GM21423 (cell line): ENCODE results near the gene SIX2.
A peak's percentile ranks its signal among the peaks of the same experiment; 100 is the strongest.

Source experiments
- ATAC-seq: cut with Tn5 transposase; IDR thresholded peaks from one replicate; pipeline ENCODE4 v1.9.1; 2021; ENCODE audit warnings: mild to moderate bottlenecking, moderate library complexity; ENCODE audit not compliant: unreplicated experiment

The SIX2 gene

GRCh38 chr2:44970846-44971450 is 38.3 kb downstream of the SIX2 start:
- ATAC-seq: no peak

- no peak for ATAC-seq
Observed at GRCh38 chr2:44969936-44970335, 39.3 kb downstream of the SIX2 start.

GRCh38 chr2:44967727-44968432 is 41.4 kb downstream of the SIX2 start:
- no peak for ATAC-seq

GRCh38 chr2:44967056-44967455 is 42.2 kb downstream of the SIX2 start:
- no peak for ATAC-seq

GRCh38 chr2:44965684-44966083 is 43.6 kb downstream of the SIX2 start:
- no peak for ATAC-seq

GRCh38 chr2:44964752-44965236 is 44.5 kb downstream of the SIX2 start:
- no peak for ATAC-seq

GRCh38 chr2:44962176-44962695 is 47.0 kb downstream of the SIX2 start:
- no peak for ATAC-seq

- no peak for ATAC-seq
Observed at GRCh38 chr2:44960871-44961270, 48.4 kb downstream of the SIX2 start.

GRCh38 chr2:44959855-44960254 is 49.4 kb downstream of the SIX2 start:
- no peak for ATAC-seq

GRCh38 chr2:44957656-44958327 is 51.5 kb downstream of the SIX2 start:
- ATAC-seq: no peak

GRCh38 chr2:44956843-44957242 is 52.4 kb downstream of the SIX2 start:
- ATAC-seq: no peak

GRCh38 chr2:44955593-44956392 is 53.5 kb downstream of the SIX2 start:
- peak; percentile 56 for ATAC-seq
